Left colon (tissue), 2 donors: Measurements from ENCODE around the gene NDRG2. TPM values are rescaled to one million over a fixed set of nuclear protein-coding genes. Genes with fewer than 3 reads are reported as not detected.
A peak's percentile ranks its signal among the peaks of the same experiment; 100 is the strongest.
"Not testable (repeated sequence)": the region's sequence is repeated elsewhere in the genome, so short reads cannot be mapped to it uniquely, and the experiment has no call there.

Source experiments
- ATAC-seq: fragments of 200-7000 bp; cut with Tn5 transposase; one replicate; pipeline ENCODE4 v1.9.1; 2020; ENCODE audit warnings: mild to moderate bottlenecking, moderate library complexity
- DNase-seq, 2 donors: peaks; one replicate each; pipeline ENCODE4 v3.0.0-alpha.2; 2020
- intact Hi-C, 2 donors: fragments of 100-400 bp; cut with DNase I in 1 of 2; cut with micrococcal nuclease in 1 of 2; formaldehyde crosslinking; loops; one replicate each; pipeline versions ENCODE4 v1.11.2 to v1.14.0; 2022; cut with DNase I, micrococcal nuclease
- total RNA-seq, 2 donors: library from RNA; stranded (reverse); fragmentation: NEBNext Ultra II Directional; extraction: Animal tissue kit (Norgen Biotek cat#: 25700); gene quantifications; one replicate each; pipeline ENCODE4 v1.2.1, GENCODE V29; 2021
- donor health status: DM: no; HTN: no; CAD: no.
- donor health status: DM: yes; HTN: yes; CAD: no.

NDRG2 gene
- total RNA-seq, 2 donors from 2014 or later: 135 to 140 TPM

- DNase-seq (no peak), ATAC-seq (no peak)
- intact Hi-C loops: no loop called here
Measured at GRCh38 chr14:21057803-21058675, 33.2 kb upstream of the NDRG2 start, which contains the start of gene RNASE8. Gene RNASE8, plus strand, starts transcription at chr14:21057822. Its CDS starts 71 bp downstream, at chr14:21057893.

- peak; percentile 87 to 89 for DNase-seq
- intact Hi-C loops: no loop called here
- ATAC-seq: peak; percentile 65
Measured at GRCh38 chr14:21056520-21057163, 31.8 kb upstream of the NDRG2 start.

GRCh38 chr14:21055432-21056117 is 30.7 kb upstream of the NDRG2 start:
- DNase-seq: peak; percentile 43 to 74
- peak; percentile 73 for ATAC-seq
- intact Hi-C loops: no loop called here

GRCh38 chr14:21054768-21055145 is 29.9 kb upstream of the NDRG2 start:
- ATAC-seq (no peak), DNase-seq (no peak)
- intact Hi-C loops: loop anchor here in 1 of 2 donors (5.0 kb wide), 1 partner anchor 42 kb away; no protein-coding TSS in a partner anchor

- DNase-seq: peak; percentile 49 to 70
- intact Hi-C loops: loop anchor here in 1 of 2 donors (5.0 kb wide), 1 partner anchor 42 kb away; no protein-coding TSS in a partner anchor
- ATAC-seq: peak; percentile 68
Measured at GRCh38 chr14:21054123-21054767, 29.4 kb upstream of the NDRG2 start.

- intact Hi-C loops: loop anchor here in 1 of 2 donors (5.0 kb wide), 1 partner anchor 41 kb away; no protein-coding TSS in a partner anchor
- DNase-seq: no peak
- no peak for ATAC-seq
Measured at GRCh38 chr14:21053184-21054122, 28.6 kb upstream of the NDRG2 start.

- DNase-seq: no peak
- intact Hi-C loops: loop anchor here in 1 of 2 donors (5.0 kb wide), 1 partner anchor 38 kb away; no protein-coding TSS in a partner anchor
- ATAC-seq: no peak
Measured at GRCh38 chr14:21050597-21050996, 25.7 kb upstream of the NDRG2 start.

- DNase-seq: no peak
- no peak for ATAC-seq
- intact Hi-C loops: no loop called here
Measured at GRCh38 chr14:21049271-21049673, 24.4 kb upstream of the NDRG2 start.

- no peak for ATAC-seq
- no peak for DNase-seq
- intact Hi-C loops: no loop called here
Measured at GRCh38 chr14:21048638-21049037, 23.8 kb upstream of the NDRG2 start.

- intact Hi-C loops: no loop called here
- no peak for ATAC-seq
- DNase-seq: no peak
Measured at GRCh38 chr14:21047378-21047781, 22.5 kb upstream of the NDRG2 start.

- no peak for DNase-seq
- intact Hi-C loops: loop anchor here in 1 of 2 donors (5.0 kb wide), 1 partner anchor 187 kb away; no protein-coding TSS in a partner anchor
- ATAC-seq: peak; percentile 79
Measured at GRCh38 chr14:21043974-21044618, 19.2 kb upstream of the NDRG2 start.

- no peak for ATAC-seq
Measured at GRCh38 chr14:21043387-21043973, 18.6 kb upstream of the NDRG2 start.

GRCh38 chr14:21042918-21043317 is 18.1 kb upstream of the NDRG2 start:
- DNase-seq: no peak
- no peak for ATAC-seq
- intact Hi-C loops: loop anchor here in 1 of 2 donors (5.0 kb wide), 1 partner anchor 186 kb away; no protein-coding TSS in a partner anchor

More at GRCh38 chr14:21043387-21043973, 18.6 kb upstream of the NDRG2 start:
- intact Hi-C loops: loop anchor here in 1 of 2 donors (5.0 kb wide), 1 partner anchor 186 kb away; no protein-coding TSS in a partner anchor
- no peak for DNase-seq

GRCh38 chr14:21041676-21042433 is 17.0 kb upstream of the NDRG2 start, which contains the start of gene RNASE7:
Gene RNASE7, plus strand, starts transcription at chr14:21042362. Its CDS starts 631 bp downstream, at chr14:21042993.
- intact Hi-C loops: loop anchor here in 1 of 2 donors (5.0 kb wide), 1 partner anchor 185 kb away; no protein-coding TSS in a partner anchor
- ATAC-seq: no peak
- DNase-seq: no peak

GRCh38 chr14:21040941-21041340 is 16.1 kb upstream of the NDRG2 start:
- intact Hi-C loops: loop anchor here in 1 of 2 donors (5.0 kb wide), 1 partner anchor 184 kb away; no protein-coding TSS in a partner anchor
- not testable (repeated sequence) for ATAC-seq, DNase-seq
